Hematopoietic multipotent progenitor cell treated with erythropoietin and hydrocortisone succinate and interleukin-3 and kit ligand, for 8 days (in vitro differentiated cells): ENCODE measurements around the gene BAK1.
"Not testable (repeated sequence)": the region's sequence is repeated elsewhere in the genome, so short reads cannot be mapped to it uniquely, and the experiment has no call there.

Experiments
- DNase-seq: peaks from one replicate; pipeline ENCODE4 v3.0.0-alpha.2; 2015

The BAK1 gene

DNA sequence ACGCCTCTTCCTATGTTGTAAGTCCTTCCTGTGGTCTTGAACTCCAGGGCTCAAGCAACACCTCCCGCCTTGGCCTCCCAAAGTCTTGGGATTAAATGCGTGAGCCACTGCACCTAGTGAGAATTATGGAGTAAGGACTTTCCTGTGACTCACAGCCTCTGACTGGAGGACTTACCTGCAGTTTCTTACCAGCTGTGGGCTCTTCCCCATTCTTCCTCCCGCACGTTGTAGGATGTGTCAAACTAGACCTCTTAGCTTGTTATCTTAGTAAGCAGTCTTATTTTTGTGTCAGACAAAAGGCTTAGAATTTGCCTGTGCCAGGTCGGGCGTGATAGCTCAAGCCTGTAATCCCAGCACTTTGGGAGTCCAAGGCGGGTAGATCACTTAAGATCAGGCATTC, 30.9 kb downstream of the BAK1 start:
- DNase-seq: no peak

DNA sequence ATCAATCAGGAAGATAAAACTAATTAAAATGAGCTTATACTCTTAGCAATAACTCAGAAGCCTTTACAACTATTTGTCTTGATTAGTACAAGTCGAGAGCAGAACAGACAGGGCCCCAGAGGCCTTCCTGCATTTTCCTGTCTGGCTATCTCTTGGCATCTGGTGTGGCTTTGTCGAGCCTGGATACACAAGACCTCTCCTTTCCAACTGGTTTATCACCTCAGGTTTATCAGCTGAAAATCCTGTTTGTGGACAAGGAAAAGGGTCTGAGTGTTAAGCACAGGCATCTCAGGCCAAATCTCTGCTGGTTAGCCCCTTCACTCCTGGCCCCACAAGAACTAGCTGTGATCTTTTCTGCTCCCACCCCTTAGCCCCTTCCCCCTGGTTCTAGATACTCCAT, 32.6 kb downstream of the BAK1 start:
- no peak for DNase-seq

DNA sequence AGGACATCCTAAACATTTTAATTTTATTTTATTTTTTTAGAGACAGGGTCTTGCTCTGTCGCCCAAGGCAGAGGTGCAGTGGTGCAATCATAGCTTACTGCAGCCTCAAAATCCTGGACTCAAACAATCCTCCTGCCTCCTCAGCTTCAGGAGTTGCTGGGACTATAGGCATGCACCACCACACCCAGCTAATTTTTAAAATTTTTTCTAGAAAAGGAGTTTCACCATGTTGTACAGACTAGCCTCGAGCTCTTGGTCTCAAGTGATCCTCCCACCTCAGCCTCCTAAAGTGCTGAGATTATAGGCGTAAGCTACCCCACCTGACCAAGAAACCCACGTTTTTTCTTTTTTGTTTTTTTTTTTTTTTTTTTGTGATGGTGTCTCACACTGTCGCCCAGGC, 33.3 kb downstream of the BAK1 start:
- DNase-seq: no peak

DNA sequence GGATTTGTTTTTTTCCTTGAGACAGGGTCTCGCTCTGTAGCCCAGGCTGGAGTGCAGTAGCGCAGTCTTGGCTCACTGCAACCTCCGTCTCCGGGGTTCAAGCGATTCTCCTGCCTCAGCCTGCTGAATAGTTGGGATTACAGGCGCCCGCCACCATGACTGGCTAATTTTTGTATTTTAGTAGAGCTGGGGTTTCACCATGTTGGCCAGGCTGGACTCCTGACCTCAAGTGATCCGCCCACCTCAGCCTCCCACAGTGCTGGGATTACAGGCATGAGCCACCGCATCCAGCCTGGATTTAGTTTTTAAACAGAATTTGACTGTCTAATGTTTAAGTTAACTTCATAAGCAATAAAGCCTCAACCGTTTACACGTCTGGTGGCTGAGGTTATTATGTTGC, 34.8 kb downstream of the BAK1 start:
- not testable (repeated sequence) for DNase-seq

DNA sequence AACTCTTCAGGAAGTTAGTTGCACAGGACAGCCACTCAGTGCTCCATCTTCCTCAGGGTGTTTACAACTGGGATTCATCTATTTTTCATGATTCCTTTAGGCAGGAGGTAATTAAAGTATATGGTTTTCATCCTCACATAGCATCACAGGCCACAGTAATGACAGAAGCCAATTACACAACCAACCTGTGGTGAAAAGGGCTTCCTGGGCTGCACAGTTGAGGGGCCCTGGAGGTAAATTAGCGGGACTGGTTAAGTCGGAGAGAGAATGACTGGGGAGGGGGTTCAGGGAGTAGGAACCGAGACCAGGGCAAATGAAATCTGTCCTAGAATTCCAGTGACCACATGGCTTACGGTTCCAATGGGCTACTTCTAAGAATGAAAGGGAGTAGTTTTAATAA, 37.0 kb downstream of the BAK1 start:
- DNase-seq: no peak

DNA sequence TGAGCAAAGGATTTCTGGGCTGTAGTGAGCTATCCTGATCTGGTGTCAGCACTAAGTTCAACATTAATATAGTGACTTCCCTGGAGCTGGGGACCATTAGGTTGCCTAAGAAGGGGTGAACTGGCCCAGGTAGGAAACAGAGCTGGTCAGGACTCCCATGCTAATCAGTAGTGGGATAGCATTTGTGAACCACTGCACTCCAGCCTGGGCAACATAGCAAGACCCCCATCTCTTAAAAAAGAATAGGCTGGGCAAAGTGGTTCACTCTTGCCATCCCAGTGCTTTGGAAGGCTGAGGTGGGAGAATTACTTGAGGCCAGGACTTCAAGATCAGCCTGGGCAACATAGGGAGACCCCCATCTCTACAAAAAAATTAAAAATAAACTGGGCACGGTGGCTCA, 39.3 kb downstream of the BAK1 start:
- DNase-seq: no peak

DNA sequence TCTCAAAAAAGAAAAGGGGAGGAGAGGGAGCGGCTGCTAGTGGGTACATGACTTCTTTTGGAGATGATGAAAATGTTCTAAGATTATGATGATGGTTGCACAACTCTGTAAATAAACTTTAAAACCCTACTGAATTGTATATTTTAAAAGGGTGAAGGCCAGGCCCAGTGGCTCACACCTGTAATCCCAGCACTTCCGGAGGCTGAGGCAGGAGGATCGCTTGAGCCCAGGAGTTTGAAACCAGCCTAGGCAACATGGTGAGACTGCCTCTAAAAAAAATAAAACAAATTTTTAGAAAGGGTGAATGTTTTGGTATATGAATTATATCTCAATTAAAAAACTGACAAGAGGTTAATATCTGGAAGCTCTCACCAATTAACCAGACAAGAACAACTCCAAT, 45.4 kb downstream of the BAK1 start:
- DNase-seq: no peak

DNA sequence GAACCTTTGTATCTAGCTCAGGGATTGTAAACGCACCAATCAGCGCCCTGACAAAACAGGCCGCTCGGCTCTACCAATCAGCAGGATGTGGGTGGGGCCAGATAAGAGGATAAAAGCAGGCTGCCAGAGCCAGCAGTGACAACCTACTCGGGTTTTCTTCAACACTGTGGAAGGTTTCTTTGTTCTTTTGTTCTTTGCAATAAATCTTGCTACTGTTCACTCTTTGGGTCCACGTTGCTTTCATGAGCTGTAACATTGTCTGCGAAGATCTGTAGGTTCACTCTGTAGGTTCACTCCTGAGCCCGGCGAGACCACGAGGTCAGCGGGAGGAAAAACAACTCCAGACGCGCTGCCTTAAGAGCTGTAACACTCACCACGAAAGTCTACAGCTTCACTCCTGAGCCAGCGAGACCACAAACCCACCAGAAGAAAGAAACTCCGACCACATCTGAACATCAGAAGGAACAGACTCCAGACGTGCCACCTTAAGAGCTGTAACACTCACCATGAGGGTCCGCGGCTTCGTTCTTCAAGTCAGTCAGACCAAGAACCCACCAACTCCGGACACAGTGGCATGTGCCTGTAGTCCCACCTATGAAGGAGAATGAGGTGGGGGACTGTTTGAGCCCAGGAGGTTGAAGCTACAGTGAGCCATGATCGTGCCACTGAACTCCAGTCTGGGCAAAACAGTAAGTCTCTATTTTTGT, 46.8 kb downstream of the BAK1 start:
- not testable (repeated sequence) for DNase-seq

DNA sequence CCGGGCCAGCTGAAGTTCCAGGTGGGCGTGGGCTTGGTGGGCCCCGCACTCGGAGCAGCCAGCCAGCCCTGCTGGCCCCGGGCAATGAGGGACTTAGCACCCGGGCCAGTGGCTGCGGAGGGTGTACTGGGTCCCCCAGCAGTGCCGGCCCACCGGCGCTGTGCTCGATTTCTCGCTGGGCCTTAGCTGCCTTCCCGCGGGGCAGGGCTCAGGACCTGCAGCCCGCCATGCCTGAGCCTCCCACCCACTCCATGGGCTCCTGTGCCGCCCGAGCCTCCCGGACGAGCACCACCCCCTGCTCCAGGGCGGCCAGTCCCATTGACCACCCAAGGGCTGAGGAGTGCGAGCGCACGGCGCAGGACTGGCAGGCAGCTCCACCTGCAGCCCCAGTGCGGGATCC, 47.6 kb downstream of the BAK1 start:
- DNase-seq: not testable (repeated sequence)

DNA sequence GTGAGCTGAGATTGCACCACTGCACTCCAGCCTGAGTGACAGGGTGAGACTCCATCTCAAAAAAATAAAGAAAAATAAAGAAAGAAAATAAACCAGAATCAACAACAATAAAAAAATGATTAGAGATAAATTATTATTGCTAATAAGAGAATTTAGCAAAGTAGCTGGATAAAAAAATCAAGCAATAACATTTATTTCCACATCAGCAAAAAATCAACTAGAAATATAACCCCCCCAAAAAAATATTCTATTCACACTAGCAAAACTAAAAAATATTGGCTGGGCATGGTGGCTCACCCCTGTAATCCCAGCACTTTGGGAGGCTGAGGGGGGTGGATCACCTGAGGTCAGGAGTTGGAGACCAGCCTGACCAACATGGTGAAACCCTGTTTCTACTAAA, 49.5 kb downstream of the BAK1 start:
- not testable (repeated sequence) for DNase-seq
